Midbrain (tissue), 1 donor: Measurements from ENCODE around the gene TBC1D1.

Source experiments
- DNase-seq: peaks from one replicate; lab custom pipeline; 2025; lab: John Stamatoyannopoulos, UW

The TBC1D1 gene

GRCh38 chr4:38149472-38149996, 258.6 kb downstream of the TBC1D1 start:
- DNase-seq, result no peak

- no peak for DNase-seq
These were observed 259.2 kb downstream of the TBC1D1 start for GRCh38 chr4:38149997-38150671.

GRCh38 chr4:38150766-38151165, 259.9 kb downstream of the TBC1D1 start:
- DNase-seq, result no peak

- no peak for DNase-seq
These were observed 261.0 kb downstream of the TBC1D1 start for GRCh38 chr4:38151873-38152272.

- no peak for DNase-seq
These were observed 261.4 kb downstream of the TBC1D1 start for GRCh38 chr4:38152305-38152704.

- DNase-seq, result no peak
These were observed 262.0 kb downstream of the TBC1D1 start for GRCh38 chr4:38152721-38153386.

DNA sequence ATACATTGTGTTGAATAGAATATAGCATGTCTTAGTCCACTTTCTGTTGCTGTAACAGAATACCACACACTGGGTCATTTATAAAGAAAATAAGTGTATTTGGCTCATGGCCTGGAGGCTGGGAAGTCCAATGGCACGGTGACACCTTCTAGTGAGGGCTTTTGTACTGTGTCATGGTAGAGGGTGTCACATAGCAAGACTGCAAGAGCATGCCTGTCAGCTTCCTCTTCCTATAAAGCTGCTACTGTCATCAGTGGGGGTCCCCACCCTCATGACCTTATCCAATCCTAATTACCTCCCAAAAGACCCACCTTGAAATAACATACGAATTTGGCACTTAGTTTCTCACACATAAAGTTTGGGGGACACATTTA, 262.5 kb downstream of the TBC1D1 start:
- no peak for DNase-seq

GRCh38 chr4:38154252-38154651, 263.4 kb downstream of the TBC1D1 start:
- DNase-seq, result no peak

DNA sequence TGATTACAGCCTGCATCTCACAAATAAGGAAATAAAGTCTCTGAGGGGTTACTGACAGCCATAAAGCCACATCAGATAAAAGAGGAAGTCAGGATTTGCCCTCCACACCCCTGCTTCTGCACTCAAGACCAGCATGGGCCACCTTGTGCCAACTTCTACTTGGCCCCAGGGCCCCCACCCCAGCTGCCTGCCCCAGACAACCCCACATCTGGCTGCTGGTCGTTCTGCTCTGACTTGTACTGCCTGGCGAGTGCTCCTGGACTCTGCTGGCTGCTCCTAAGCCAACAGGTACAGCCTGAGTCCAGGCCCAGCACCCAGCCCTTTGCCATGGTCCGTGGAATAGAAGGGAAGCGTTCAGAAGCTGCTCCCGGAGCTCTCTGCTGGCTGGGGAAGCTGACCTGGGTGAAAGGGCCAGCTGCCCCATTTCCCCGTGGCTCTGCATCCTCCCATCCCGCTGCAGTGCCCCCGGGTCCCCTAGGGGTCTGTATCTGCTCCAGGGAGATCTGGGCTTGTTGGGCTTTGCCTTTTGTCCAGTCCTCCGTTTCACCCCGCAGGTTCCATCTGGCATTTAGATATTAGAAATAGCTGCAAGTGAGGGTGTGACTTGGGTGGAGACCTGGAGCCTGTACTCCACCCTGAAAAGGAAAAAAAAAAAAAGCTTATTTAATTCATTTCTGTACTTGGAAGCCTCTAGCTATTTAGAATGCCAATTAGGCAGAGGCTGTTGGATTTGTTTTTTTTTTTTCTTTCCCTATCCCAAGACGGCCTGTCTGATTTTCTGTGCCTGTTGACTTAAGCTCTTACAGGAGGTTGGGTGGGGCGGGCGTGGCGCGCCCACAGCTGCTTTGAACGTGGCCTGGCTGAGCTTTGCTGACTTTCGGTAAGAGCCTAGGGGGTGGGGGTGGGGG, 264.1 kb downstream of the TBC1D1 start:
- no peak for DNase-seq

DNA sequence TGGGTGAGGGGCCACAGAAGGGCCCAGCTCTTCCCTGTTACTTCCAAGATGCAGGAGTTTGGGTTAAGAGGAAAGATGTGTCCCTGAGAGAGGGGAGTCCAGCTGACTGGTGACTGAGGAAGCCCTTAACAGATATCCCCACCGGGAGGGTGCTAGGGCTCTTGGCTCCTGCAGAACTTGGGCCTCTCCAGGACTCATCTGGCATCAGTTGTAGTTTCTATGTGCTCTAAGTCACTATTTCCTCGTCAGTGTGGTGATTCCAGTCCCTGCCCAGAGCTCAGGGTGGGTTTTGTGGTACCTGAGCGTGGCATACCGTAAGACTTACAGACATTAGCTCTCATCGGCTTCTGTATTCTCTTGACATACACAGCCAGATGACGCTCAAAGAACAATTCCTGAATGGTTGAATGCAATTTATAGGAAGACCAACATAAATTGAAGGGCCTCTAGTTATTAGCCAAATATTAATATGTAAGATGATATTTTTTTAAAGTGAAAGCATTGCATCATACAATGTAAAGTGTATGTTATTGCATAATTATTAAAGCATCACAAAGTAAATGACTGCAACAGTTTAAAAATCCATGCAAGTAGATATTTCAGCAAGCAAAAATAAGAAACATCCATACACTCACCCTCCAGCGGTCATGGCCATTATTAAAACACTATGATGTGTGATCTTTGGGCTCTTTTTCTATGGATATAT, 264.9 kb downstream of the TBC1D1 start:
- no peak for DNase-seq

DNA sequence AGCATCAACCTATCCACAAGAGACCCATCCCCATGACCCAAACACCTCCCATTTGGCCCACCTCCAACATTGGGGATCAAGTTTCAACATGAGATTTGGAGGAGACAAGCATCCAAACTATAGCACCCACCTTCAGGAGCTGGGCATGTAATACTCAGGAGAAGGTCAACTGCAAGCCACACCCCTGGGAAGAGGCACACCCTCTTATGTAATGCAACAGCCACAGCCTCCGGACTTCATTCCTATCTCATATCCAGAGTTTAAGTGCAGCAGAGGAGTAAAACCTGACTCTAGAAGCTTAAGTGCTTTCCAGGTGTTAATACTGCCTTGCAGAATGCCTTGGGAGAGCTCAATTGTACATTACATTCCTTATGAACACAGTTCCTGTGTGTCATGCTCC, 266.7 kb downstream of the TBC1D1 start:
- no peak for DNase-seq

DNA sequence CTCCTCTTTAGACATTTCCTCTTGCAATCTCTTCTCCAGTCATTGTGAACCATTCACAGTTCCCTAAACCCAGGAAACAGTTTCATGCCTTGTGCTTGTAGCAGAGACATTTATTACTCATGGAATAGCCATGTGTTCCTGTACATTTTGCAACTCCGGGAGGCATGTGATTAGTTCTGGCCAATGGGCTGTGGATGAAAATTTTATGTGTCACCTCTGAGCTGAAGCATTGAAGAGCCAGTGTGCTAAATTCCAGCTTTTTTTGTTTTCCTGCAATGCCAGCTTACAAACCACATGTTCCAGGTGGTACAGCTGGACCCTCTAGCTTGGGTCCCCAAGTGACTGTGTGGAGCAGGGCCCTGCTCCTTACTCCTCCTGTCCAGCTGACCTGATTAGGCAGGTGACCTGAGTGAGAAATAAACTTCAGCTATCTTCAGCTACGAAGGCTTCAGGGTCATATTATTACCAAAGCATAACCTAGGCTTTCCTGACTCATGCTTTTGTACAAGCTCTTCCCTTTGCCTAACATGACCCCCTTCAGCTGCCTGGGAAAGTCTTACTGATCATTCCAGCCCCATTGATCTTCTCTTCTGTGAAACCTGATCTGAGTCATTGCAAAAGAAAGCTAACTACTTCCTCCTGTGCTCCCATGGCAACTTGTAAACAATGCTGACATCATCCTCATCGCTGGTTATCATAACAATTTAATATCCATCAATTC, 269.8 kb downstream of the TBC1D1 start:
- DNase-seq, result no peak

DNA sequence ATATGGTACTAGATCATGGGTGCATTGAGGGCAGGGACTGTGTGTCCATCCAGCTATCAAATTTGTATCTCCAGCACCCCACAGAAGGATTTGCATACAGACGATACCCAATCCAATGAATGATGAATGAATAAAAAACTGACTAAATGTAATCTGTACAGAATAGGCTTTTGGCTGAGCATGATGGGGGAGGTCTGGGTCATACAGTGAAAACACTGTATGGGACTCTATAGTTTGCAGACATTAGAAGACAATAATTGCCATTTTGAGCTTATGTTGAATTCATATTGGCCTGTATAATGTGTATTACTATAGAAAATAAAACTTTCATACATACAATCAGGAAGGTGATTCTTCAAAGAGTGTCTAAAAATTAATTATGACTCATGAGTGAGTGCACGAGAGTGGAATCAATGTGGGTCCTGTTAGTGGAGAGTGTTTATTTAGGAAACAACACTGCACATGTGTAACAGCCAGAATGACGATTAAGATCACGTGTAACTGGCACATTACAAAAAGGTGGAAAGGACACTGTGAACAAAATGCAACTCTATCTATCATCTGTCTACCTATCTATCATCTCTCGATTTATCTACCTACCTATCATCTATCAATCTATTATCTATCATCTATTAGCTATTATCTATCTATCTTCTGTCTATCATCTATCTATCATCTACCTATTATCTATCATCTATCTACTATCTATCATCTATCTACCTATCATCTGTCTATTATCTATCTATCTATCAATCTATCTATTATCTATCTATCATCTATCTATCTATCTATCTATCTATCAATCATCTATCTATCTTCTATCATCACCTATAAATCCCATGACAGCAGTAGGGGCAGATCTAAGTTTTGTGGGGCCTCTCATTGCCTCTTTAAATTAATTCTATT, 270.6 kb downstream of the TBC1D1 start:
- no peak for DNase-seq

GRCh38 chr4:38162240-38162784, 271.4 kb downstream of the TBC1D1 start:
- DNase-seq, result no peak

GRCh38 chr4:38163216-38164006, 272.5 kb downstream of the TBC1D1 start:
- DNase-seq, result no peak

GRCh38 chr4:38164346-38164745, 273.5 kb downstream of the TBC1D1 start:
- no peak for DNase-seq

DNA sequence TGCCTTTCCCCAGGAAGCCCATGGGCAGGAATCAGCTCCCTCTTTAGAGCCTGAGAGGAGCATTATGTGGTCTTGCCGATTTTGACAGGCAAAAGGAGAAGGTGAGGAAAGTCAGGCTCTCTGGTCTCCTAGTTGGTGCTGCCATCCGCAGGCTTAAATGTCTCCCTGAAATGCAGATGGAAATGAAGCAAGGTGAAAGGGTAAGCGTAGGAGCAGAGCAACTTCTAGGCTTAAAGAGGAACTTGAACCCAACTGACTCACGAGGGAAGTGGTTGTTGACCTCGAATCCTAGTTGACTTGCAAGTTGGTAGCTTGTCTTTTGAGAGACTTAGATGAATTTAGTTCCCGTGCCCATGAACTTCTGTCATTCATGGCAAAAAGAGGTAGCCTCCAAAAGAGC, 275.2 kb downstream of the TBC1D1 start:
- DNase-seq, result no peak

- DNase-seq, result no peak
These were observed 275.9 kb downstream of the TBC1D1 start for GRCh38 chr4:38166768-38167167.

DNA sequence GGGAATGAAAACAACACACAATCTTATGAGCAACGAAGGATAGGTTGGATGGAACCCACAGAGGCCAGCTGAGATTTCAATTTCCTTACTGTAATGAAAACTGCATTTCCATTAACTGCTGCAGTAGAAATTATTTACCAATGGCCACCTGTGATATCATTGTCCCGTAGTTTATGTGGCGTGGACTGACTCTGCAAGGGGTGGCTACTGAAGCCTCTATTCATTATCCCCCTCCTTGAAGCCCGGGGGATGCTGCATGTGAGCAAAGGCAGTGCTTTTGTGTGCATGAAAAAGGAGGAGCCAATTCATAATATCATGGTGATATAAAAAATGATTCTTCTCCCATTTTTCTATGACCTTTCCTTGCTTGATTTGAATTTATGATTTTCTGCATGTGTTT, 277.1 kb downstream of the TBC1D1 start:
- DNase-seq, result no peak
